ENCODE results near the gene RPS6KB1.
"Not testable (repeated sequence)": the region's sequence is repeated elsewhere in the genome, so short reads cannot be mapped to it uniquely, and the experiment has no call there.

GRCh38 chr17:59850311-59850710 is 42.6 kb upstream of the RPS6KB1 start:
- TF ChIP-seq TCF4 (CRISPR knock-in tag; IDR thresholded peaks at IDR 0.05; ENCODE audit: borderline replicate concordance); ESRRG (CRISPR knock-in tag; IDR thresholded peaks at IDR 0.05); ZC3H10 (CRISPR knock-in tag; IDR thresholded peaks at IDR 0.05); ZNF70 (CRISPR knock-in tag; IDR thresholded peaks at IDR 0.05); PATZ1 (CRISPR knock-in tag; IDR thresholded peaks at IDR 0.05; ENCODE audit: borderline replicate concordance); CSDC2 (CRISPR knock-in tag; IDR thresholded peaks at IDR 0.05); ARNTL (CRISPR knock-in tag; IDR thresholded peaks at IDR 0.05; ENCODE audit: borderline replicate concordance, low read depth); POU6F1 (CRISPR knock-in tag; IDR thresholded peaks at IDR 0.05; ENCODE audit: borderline replicate concordance, low read depth): not testable (repeated sequence)
- TF ChIP-seq, protein P1, sequence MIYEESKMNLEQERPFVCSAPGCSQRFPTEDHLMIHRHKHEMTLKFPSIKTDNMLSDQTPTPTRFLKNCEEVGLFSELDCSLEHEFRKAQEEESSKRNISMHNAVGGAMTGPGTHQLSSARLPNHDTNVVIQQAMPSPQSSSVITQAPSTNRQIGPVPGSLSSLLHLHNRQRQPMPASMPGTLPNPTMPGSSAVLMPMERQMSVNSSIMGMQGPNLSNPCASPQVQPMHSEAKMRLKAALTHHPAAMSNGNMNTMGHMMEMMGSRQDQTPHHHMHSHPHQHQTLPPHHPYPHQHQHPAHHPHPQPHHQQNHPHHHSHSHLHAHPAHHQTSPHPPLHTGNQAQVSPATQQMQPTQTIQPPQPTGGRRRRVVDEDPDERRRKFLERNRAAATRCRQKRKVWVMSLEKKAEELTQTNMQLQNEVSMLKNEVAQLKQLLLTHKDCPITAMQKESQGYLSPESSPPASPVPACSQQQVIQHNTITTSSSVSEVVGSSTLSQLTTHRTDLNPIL (CRISPR knock-in tag; IDR thresholded peaks at IDR 0.05; ENCODE audit: low read depth): not testable (repeated sequence)
